HCT116 (cell line): ENCODE measurements around the gene TIAM1. TPM values are rescaled to one million over a fixed set of nuclear protein-coding genes. Genes with fewer than 3 reads are reported as not detected.

Experiments
- ATAC-seq: fragments of 200-7000 bp; cut with Tn5 transposase; 2 replicates; pipeline ENCODE4 v1.9.1; 2020; ENCODE audit warnings: mild to moderate bottlenecking, moderate library complexity
- BruUV-seq: library from RNA; stranded (reverse); fragments of 400-500 nt; replicated peaks from 2 replicates; lab custom pipeline; 2021; lab: Mats Ljungman, UMichigan
- CTCF ChIA-PET: fragments of 300-600 bp; sonication (Branson Sonifier 250); formaldehyde crosslinking; loops from one replicate; lab custom pipeline; 2021; ENCODE audit warnings: antibody characterized with exemption; lab: Charles Lee
- POLR2A ChIA-PET: fragments of 300-600, 350-600 bp; sonication (Branson Sonifier 250); formaldehyde crosslinking; loops from one replicate; lab custom pipeline; 2021; ENCODE audit warnings: antibody characterized with exemption; lab: Charles Lee
- RAD21 ChIA-PET, 2 experiments: fragments of 300-600 bp; sonication (Branson Sonifier 250); formaldehyde crosslinking; loops; one replicate each; lab custom pipeline; 2023; ENCODE audit warnings: low total read pairs in 2 of 2; ENCODE audit not compliant: uncharacterized antibody in 2 of 2, unreplicated experiment in 2 of 2, low non-redundant PET in 1 of 2; lab: Charles Lee
- DNase-seq: peaks from one replicate; pipeline ENCODE4 v3.0.0-alpha.2; 2010; ENCODE audit warnings: low read depth, low spot score
- H2AFZ ChIP-seq: fragments of 200-600 bp; shearing (Covaris generic), sonication (generic); 2 replicates; pipeline ENCODE4 v1.6.1; 2017; ENCODE audit warnings: low read depth, mixed run types, mixed read lengths, antibody characterized with exemption, low read length; ENCODE audit not compliant: poor library complexity, severe bottlenecking
- H3K27ac ChIP-seq: 2 replicates; pipeline ENCODE4 v1.5.1; 2012; ENCODE audit warnings: low read depth, low read length
- H3K27me3 ChIP-seq: fragments of 200-600 bp; sonication (generic); 2 replicates; pipeline ENCODE4 v1.6.1; 2016; ENCODE audit warnings: mixed run types, low read length, mixed read lengths; ENCODE audit not compliant: insufficient read depth
- H3K36me3 ChIP-seq, 2 experiments: fragments of 200-500 bp in 1 of 2; fragments of 200-600 bp in 1 of 2; sonication (Bioruptor generic) in 1 of 2; sonication (generic) in 1 of 2; 2 replicates each; pipeline versions ENCODE4 v1.5.1 to v1.6.1; 2014 to 2016; ENCODE audit warnings: low read length in 2 of 2, inconsistent platforms in 1 of 2, mixed read lengths in 1 of 2, mixed run types in 1 of 2; ENCODE audit not compliant: insufficient read depth in 2 of 2, control insufficient read depth in 1 of 2
- H3K4me1 ChIP-seq, 2 experiments: fragments of 200-600 bp in 1 of 2; sonication (generic) in 1 of 2; 2 replicates each; pipeline versions ENCODE4 v1.5.1 to v1.6.1; 2012 to 2017; ENCODE audit warnings: low read length in 2 of 2, inconsistent platforms in 1 of 2, mild to moderate bottlenecking in 1 of 2, mixed read lengths in 1 of 2, mixed run types in 1 of 2, moderate library complexity in 1 of 2; ENCODE audit not compliant: insufficient read depth in 2 of 2, control insufficient read depth in 1 of 2
- H3K4me2 ChIP-seq: fragments of 200-600 bp; sonication (generic); 2 replicates; pipeline ENCODE4 v1.6.1; 2017; ENCODE audit warnings: mixed run types, low read length, mixed read lengths
- H3K4me3 ChIP-seq, 2 experiments: fragments of 200-600 bp in 1 of 2; sonication (generic) in 1 of 2; replicated peaks in 1 of 2; 2 replicates each; pipeline ENCODE4 v1.5.1; 2011 to 2016; ENCODE audit warnings: low read length in 2 of 2, control low read depth in 1 of 2, low read depth in 1 of 2, mild to moderate bottlenecking in 1 of 2, mixed read lengths in 1 of 2, mixed run types in 1 of 2
- H3K79me2 ChIP-seq: fragments of 200-600 bp; sonication (generic); 2 replicates; pipeline ENCODE4 v1.6.1; 2017; ENCODE audit warnings: mild to moderate bottlenecking, mixed run types, low read length, moderate library complexity, mixed read lengths; ENCODE audit not compliant: insufficient read depth
- H3K9ac ChIP-seq: fragments of 200-600 bp; sonication (generic); 2 replicates; pipeline ENCODE4 v1.6.1; 2016; ENCODE audit warnings: low read length, mixed read lengths
- H3K9me2 ChIP-seq: fragments of 200-600 bp; sonication (generic), shearing (Covaris generic); 2 replicates; pipeline ENCODE4 v1.6.1; 2017; ENCODE audit warnings: mixed run types, mild to moderate bottlenecking, moderate library complexity; ENCODE audit not compliant: insufficient read depth
- H3K9me3 ChIP-seq, 2 experiments: fragments of 200-500 bp in 1 of 2; fragments of 200-600 bp in 1 of 2; sonication (Bioruptor generic) in 1 of 2; sonication (generic) in 1 of 2; 2 replicates each; pipeline ENCODE4 v1.6.1; 2014 to 2017; ENCODE audit warnings: low read length in 2 of 2, mixed read lengths in 2 of 2, inconsistent platforms in 1 of 2, low read depth in 1 of 2, mild to moderate bottlenecking in 1 of 2, mixed run types in 1 of 2, moderate library complexity in 1 of 2; ENCODE audit not compliant: control insufficient read depth in 1 of 2, insufficient read depth in 1 of 2
- H4K20me1 ChIP-seq: fragments of 200-600 bp; sonication (generic), shearing (Covaris generic); 2 replicates; pipeline ENCODE4 v1.6.1; 2017; ENCODE audit warnings: mixed run types, mild to moderate bottlenecking, moderate library complexity; ENCODE audit not compliant: insufficient read depth
- ATF3 ChIP-seq: IDR thresholded peaks from 2 replicates; pipeline ENCODE4 v1.6.1; 2012
- EGR1 ChIP-seq: IDR thresholded peaks from 2 replicates; pipeline ENCODE4 v1.6.1; 2012; ENCODE audit warnings: low read depth
- EZH2phosphoT487 ChIP-seq: fragments of 200-600 bp; IDR thresholded peaks from 2 replicates; pipeline ENCODE4 v1.6.1; 2018; ENCODE audit warnings: antibody characterized with exemption, borderline replicate concordance
- MAX ChIP-seq: IDR thresholded peaks from 2 replicates; pipeline ENCODE4 v1.6.1; 2012
- SP1 ChIP-seq: IDR thresholded peaks from 2 replicates; pipeline ENCODE4 v1.6.1; 2012; ENCODE audit warnings: low read depth
- TCF7L2 ChIP-seq: IDR thresholded peaks from 2 replicates; pipeline ENCODE4 v1.7.0; 2011; ENCODE audit warnings: borderline replicate concordance, inconsistent platforms; ENCODE audit not compliant: insufficient read depth, insufficient read length; ENCODE audit errors: extremely low read depth
- intact Hi-C: fragments of 100-400 bp; cut with micrococcal nuclease; formaldehyde crosslinking; loops from 2 replicates; pipeline ENCODE4 v1.10.0; 2022
- total RNA-seq: library from RNA; stranded (reverse); gene quantifications from one replicate; pipeline ENCODE4 v1.2.1, GENCODE V29; 2021; ENCODE audit not compliant: unreplicated experiment

Gene TIAM1
- total RNA-seq, 1 experiment from 2014 or later: 47.8 TPM

GRCh38 chr21:31185663-31186062, 158.4 kb downstream of the TIAM1 start:
- intact Hi-C loops: no loop called here
- TF ChIP-seq ATF3: no peak
- no peak for TF ChIP-seq TCF7L2
- TF ChIP-seq EGR1: no peak
- TF ChIP-seq MAX: no peak
- TF ChIP-seq, all 23 proteins: peak for 0
- no peak overlapping the region for H2AFZ ChIP-seq
- H3K27ac ChIP-seq: no peak overlapping the region
- H3K27me3 ChIP-seq: no peaks in the 10 kb centered on the region
- BruUV-seq: no TSS peak
- H3K9me3 ChIP-seq: no peaks in the 10 kb centered on the region
- ChIA-PET POLR2A (no interaction called here), CTCF (no interaction called here), RAD21 (no interaction called here)
- no peaks in the 10 kb centered on the region for H3K79me2 ChIP-seq
- no peaks in the 10 kb centered on the region for H3K4me1 ChIP-seq
- ATAC-seq (no peak), DNase-seq (no peak)
- H4K20me1 ChIP-seq: no peaks in the 10 kb centered on the region
- H3K4me3 ChIP-seq: no peak overlapping the region
- H3K9me2 ChIP-seq: no peaks in the 10 kb centered on the region
- H3K36me3 ChIP-seq: peaks cover 0 to 6% of the 10 kb centered on the region in 2 experiments; a peak in 1 of 4 replicates
- H3K9ac ChIP-seq: no peak overlapping the region
- no peak overlapping the region for H3K4me2 ChIP-seq

- Histone ChIP-seq H3K4me2 (no peak overlapping the region), H3K9me3 (no peaks in the 10 kb centered on the region), H3K36me3 (peaks cover 0 to 6% of the 10 kb centered on the region in 2 experiments; a peak in 1 of 4 replicates), H3K27me3 (no peaks in the 10 kb centered on the region), H3K27ac (no peak overlapping the region), H4K20me1 (no peaks in the 10 kb centered on the region), H2AFZ (no peak overlapping the region), H3K4me1 (no peaks in the 10 kb centered on the region), H3K4me3 (no peak overlapping the region), H3K9me2 (no peaks in the 10 kb centered on the region), H3K9ac (no peak overlapping the region), H3K79me2 (no peaks in the 10 kb centered on the region)
- ChIA-PET CTCF (interaction anchor here (1.1 kb wide), 1 partner anchor 14 kb away, joined by 3 read pairs; no protein-coding TSS in a partner anchor), RAD21 (no interaction called here), POLR2A (no interaction called here)
- no TSS peak for BruUV-seq
- no peak for TF ChIP-seq SP1
- no peak for TF ChIP-seq EZH2phosphoT487
- TF ChIP-seq MAX: no peak
- intact Hi-C loops: no loop called here
- no peak for DNase-seq
- no peak for ATAC-seq
These were observed 159.2 kb downstream of the TIAM1 start for GRCh38 chr21:31184876-31185275.
